Measurements from ENCODE around the gene SPATA25. TPM values are rescaled to one million over a fixed set of nuclear protein-coding genes. Genes with fewer than 3 reads are reported as not detected.

The SPATA25 gene
- total RNA-seq, 1 donor from 2014 or later: 1.3 TPM

GRCh38 chr20:45863543-45864470, 23.6 kb downstream of the SPATA25 start:
- Histone ChIP-seq H3K4me3 (no peak overlapping the region), H3K36me3 (no peaks in the 10 kb centered on the region), H3K4me1 (no peaks in the 10 kb centered on the region), H3K27ac (no peak overlapping the region), H3K27me3 (no peaks in the 10 kb centered on the region), H3K9me3 (no peaks in the 10 kb centered on the region)
- ATAC-seq: no peak
- no peak for TF ChIP-seq CTCF (IDR thresholded peaks at IDR 0.05)
- intact Hi-C loops (cut with DNase I): no loop called here
- no peak for DNase-seq

DNA sequence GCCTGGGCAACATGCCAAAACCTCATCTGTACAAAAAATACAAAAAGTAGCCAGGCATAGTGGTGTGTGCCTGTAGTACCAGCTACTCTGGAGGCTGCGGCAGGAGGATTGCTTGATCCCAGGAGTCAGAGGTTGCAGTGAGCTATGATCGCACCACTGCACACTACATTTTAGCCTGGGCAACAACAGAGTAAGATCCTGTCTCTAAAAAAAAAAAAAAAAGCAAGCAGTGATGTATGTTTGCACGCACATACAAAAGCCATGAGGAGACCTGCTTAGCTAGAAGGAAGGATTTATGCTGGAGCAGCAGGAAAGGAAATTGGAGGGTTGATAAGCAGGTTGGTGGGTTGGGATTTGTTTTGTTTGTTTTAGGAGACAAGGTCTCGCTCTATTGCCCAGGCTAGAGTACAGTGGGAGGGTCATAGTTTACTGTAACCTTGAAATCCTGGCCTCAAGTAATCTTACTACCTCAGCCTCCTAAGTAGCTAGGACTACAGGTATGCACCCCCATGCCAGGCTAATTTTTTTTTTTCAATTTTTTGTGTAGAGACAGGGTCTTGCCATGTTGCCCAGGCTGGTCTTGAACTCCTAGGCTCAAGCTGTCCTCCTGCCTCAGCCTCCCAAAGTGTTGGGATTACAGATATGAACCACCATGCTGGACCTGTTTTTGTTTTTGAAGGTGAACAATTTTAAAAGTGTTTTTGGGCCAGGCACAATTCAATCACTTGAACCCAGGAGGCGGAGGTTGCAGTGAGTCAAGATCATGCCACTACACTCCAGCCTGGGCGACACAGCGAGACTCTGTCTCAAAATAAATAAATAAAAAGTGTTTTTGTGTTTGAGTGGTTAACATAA, 26.0 kb downstream of the SPATA25 start:
- DNase-seq: no peak
- ATAC-seq: no peak
- H3K4me1 ChIP-seq: peaks cover 7% of the 10 kb centered on the region
- intact Hi-C loops (cut with DNase I): no loop called here
- H3K9me3 ChIP-seq: no peaks in the 10 kb centered on the region
- H3K36me3 ChIP-seq: no peaks in the 10 kb centered on the region
- no peak overlapping the region for H3K27ac ChIP-seq
- H3K4me3 ChIP-seq: no peak overlapping the region
- no peaks in the 10 kb centered on the region for H3K27me3 ChIP-seq
- TF ChIP-seq CTCF (IDR thresholded peaks at IDR 0.05): no peak

DNA sequence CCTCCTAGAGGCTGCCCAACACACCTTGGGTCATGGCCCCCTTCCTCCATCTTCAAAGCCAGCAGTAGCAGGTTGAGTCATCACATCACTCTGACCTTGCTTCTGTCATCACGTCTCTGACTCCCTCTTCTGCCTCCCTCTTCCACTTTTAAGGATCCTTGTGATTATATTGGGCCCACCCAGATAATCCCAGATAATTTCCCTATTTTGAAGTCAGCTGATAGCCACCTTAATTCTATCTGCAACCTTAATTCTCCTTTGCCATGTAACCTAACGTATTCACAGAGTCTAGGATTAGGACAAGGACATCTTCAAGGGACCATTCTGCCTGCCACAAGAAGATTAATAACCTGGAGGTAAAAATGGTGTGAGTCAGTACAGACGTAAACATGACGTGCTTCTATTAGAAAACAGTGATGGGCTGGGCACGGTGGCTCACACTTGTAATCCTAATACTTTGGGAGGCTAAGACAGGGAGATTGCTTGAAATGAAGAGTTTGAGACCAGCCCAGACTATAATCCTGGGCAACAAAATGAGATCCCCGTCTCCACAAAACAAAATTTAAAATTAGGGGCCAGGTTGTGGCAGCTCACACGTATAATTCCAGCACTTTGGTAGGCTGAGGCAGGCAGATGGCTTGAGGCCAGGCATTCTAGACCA, 26.7 kb downstream of the SPATA25 start:
- Histone ChIP-seq H3K27ac (no peak overlapping the region), H3K36me3 (no peaks in the 10 kb centered on the region), H3K4me3 (no peak overlapping the region), H3K27me3 (no peaks in the 10 kb centered on the region), H3K4me1 (peaks cover 15% of the 10 kb centered on the region), H3K9me3 (no peaks in the 10 kb centered on the region)
- DNase-seq (no peak), ATAC-seq (no peak)
- intact Hi-C loops (cut with DNase I): no loop called here
- no peak for TF ChIP-seq CTCF (IDR thresholded peaks at IDR 0.05)

DNA sequence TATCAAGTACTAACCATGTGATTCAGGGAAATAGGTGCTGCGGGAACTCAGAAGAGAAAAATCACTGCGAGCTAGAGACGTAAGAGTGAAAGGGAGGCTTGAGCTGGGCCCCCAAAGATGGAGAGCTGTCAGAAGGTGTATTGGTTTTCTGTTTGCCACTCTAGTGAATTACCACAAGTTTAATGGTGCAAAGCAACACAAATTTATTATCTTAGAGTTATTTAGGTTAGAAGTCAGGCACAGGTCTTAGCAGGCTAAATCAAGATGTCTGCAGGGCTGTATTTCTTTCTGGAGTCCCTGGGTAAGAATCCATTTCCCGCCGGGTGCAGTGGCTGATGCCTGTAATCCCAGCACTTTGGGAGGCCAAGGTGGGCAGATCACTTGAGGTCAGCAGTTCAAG, 27.5 kb downstream of the SPATA25 start:
- Histone ChIP-seq H3K9me3 (no peaks in the 10 kb centered on the region), H3K4me1 (peaks cover 21% of the 10 kb centered on the region), H3K27ac (no peak overlapping the region), H3K4me3 (no peak overlapping the region), H3K27me3 (no peaks in the 10 kb centered on the region), H3K36me3 (no peaks in the 10 kb centered on the region)
- no peak for DNase-seq
- intact Hi-C loops (cut with DNase I): no loop called here
- TF ChIP-seq CTCF (IDR thresholded peaks at IDR 0.05): no peak
- no peak for ATAC-seq

DNA sequence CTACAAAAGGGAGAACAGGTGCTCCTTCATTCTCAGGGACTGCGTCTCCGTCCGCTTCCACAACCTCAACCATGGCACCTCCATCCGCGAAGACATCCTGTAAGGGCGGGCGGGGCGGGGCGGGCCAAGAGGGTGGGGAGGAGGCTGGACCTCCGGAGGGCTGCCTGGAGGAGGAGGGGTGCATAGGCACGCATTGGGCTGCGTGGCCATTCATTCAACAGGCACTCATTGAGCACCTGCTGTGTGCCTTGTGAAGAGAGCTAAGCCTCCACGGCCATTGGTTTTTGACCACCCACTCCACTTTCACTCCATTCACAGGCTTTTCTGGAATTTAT, 29.6 kb downstream of the SPATA25 start:
- peak overlapping the region; percentile 99 for H3K4me3 ChIP-seq
- intact Hi-C loops (cut with DNase I): no loop called here
- no peaks in the 10 kb centered on the region for H3K9me3 ChIP-seq
- DNase-seq (no peak), ATAC-seq (peak; percentile 6)
- H3K4me1 ChIP-seq: peaks cover 21% of the 10 kb centered on the region
- H3K27me3 ChIP-seq: no peaks in the 10 kb centered on the region
- peaks cover 11% of the 10 kb centered on the region for H3K36me3 ChIP-seq
- peak overlapping the region; percentile 92 for H3K27ac ChIP-seq
- TF ChIP-seq CTCF (IDR thresholded peaks at IDR 0.05): no peak

Measured in upper lobe of right lung (tissue), 1 donor.